Ramos (cell line): ENCODE measurements around the gene FHIT.
"Not testable (repeated sequence)": the region's sequence is repeated elsewhere in the genome, so short reads cannot be mapped to it uniquely, and the experiment has no call there.

Experiments used
- in situ Hi-C: fragments of 300-500 bp; cut with MboI; formaldehyde crosslinking; loops from one replicate; pipeline ENCODE4 v1.14.3; 2022; ENCODE audit warnings: low sequenced_read_pairs; ENCODE audit not compliant: unreplicated experiment

FHIT gene

DNA sequence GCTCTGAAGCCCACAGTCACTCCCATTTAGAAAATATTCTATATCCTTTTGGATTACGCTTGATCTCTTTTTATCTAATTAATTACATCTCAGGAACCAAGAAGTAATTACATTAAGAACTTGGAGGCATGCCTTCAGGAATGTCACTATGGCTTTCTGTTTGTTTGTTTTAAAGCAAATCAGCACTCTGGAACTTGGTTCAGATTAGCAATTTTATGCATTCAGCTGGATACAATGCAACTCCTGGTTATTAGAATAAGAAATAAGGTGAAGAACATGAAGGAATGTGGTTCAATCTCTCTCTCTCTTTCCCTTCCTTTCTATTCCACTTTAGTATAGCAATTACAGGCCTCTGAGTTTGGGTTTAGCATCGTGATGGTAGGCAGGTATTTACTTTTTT, 235.8 kb downstream of the FHIT start:
- in situ Hi-C loops: no loop called here

DNA sequence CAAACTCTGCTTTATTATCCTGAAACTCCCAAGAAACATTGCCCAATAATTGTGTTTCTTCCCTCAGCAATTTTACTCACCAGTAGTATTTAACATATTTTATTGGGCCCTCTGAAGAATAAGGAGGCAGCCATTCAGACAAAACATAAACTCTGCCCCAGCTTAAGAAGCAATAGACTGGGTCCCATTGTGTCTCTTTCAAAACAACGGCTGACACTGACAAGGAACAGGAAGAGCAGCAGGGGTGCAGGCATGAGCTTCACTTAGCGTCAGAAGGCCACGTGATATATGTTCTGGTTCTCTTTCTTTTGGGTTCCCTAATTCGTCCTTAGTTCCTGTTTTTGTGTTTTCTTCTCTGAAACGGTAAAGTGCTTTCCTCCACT, 242.3 kb downstream of the FHIT start:
- in situ Hi-C loops: no loop called here

GRCh38 chr3:61008153-61008997, 242.9 kb downstream of the FHIT start:
- in situ Hi-C loops: no loop called here

DNA sequence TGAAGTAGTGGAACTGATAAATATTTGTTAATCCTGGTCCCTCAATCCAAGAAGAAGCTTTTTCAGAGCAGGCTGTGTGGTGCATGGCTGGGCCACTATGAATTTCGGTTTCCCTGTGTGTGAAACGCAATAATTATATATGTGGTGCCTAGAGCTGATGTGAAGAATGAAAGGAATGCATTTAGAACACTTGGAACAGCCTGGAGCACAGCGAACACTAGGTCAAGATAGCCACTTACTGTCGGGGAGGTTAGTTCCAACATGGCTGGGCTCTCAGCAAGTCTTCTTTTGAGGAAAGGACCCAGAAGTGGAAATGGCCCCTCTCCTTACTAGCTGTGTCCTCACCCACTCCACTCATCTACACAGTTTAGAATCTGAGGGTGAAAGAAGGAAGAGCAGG, 245.7 kb downstream of the FHIT start:
- in situ Hi-C loops: no loop called here

DNA sequence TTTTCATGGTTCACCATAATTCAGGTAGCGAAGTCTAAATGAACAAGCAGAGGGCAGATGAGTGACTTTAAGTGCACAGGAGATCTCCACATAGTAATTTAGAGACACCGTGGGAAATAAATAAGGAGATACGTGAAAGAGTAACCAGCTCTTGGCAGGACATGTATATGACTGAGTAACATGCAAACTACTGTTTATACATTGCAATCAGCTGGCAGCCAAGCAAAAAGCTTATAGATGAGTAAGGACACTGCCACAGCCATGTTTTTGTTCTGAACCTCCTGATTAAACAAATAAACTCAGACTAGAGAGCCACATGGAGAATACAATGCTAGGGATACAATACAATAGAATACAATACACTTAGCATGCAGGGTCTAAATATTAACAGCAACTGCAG, 252.4 kb downstream of the FHIT start:
- in situ Hi-C loops: no loop called here

GRCh38 chr3:60992395-60992794, 258.9 kb downstream of the FHIT start:
- in situ Hi-C loops: no loop called here

- in situ Hi-C loops: no loop called here
Measured at GRCh38 chr3:60990442-60990730, 260.9 kb downstream of the FHIT start.

DNA sequence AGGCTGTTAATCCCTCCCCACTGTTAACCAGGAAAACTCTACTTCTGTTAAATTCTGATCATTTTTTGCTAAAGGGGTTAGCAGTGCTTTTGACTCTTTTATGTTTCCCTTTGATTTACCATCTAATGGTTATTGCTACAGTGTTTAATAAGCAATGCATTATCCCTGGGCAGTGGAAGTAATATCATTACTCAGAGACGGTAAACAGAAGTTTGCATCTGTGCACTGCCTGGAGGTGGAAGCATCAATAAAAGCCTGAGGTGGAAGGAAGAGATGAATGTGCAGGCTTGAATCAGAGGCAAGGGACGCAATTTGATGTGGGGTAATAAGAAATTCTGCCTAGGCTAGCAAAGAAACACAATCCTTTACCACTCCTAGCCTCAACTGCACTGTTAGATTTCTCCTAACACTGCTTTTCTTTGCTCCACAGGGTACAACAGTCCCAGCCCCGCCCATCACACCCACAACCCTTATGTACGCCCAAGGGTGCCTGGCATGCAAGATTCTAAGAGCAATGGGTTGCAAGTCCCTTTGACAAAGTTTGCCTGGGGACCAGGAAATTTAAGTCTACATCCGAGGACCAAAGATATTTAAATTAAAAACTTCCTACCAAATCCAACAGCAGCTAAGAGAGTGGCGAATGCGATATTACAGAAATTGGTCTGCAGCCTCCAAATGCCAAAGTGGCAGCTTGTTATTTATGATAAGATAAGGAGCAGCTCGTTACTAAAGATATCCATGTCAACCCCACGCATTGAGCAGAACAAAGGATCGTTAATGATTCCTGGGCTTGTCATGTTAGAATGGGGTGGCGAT, 261.4 kb downstream of the FHIT start:
- in situ Hi-C loops: no loop called here

DNA sequence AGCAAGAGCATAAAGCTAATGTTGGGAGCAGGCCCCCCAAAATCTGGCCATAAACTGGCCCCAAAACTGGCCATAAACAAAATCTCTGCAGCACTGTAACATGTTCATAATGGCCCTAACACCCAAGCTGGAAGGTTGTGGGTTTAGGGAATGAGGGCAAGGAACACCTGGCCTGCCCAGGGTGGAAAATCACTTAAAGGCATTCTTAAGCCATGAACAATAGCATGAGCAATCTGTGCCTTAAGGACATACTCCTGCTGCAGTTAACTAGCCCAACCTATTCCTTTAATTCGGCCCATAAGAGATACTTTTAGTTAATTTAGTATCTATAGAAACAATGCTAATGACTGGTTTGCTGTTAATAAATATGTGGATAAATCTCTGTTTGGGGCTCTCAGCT, 264.1 kb downstream of the FHIT start:
- in situ Hi-C loops: not testable (repeated sequence)

- in situ Hi-C loops: no loop called here
Measured at GRCh38 chr3:60986552-60986951, 264.7 kb downstream of the FHIT start.

GRCh38 chr3:60983906-60984305, 267.3 kb downstream of the FHIT start:
- in situ Hi-C loops: no loop called here

- in situ Hi-C loops: no loop called here
Measured at GRCh38 chr3:60980342-60980692, 270.9 kb downstream of the FHIT start.

GRCh38 chr3:60979461-60980341, 271.6 kb downstream of the FHIT start:
- in situ Hi-C loops: no loop called here

DNA sequence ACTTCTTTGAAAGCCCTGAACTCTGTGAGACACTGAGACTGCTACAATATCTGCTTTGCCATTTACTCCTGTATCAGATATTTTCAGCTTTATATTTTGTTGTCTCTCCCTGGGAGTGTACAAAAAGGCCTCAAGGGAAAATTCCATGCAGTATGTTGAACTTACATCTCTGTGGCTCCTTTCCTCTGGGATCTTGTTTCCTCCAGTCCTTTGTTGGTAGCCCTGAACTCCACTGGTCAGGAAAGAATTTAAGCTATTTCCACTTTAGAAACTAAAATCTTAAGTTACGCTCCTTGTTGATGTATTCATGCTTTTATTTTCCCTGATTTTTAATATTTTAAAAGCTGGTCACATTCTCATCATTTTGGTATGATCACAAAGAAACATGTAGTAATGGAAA, 277.9 kb downstream of the FHIT start:
- in situ Hi-C loops: no loop called here

- in situ Hi-C loops: no loop called here
Measured at GRCh38 chr3:60972599-60972998, 278.7 kb downstream of the FHIT start.

GRCh38 chr3:60970850-60971249, 280.4 kb downstream of the FHIT start:
- in situ Hi-C loops: no loop called here

DNA sequence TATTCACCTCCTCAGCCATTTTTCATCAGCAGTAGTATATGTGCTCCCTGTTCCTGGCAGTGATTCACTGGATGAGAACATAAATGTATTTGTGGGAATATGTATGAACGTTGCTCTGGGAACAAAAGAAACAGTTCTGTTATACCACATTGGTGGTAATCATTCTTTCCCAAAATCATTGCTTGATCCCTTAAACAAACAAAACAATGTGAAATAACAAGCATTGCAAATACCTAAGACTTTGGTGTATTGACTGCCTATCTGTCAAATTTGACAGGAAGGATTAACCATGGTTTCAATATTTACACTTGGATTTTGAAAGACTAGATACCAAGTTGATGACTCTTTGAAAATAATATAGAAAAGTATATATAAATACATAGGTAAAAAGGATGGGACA, 284.1 kb downstream of the FHIT start:
- in situ Hi-C loops: no loop called here

DNA sequence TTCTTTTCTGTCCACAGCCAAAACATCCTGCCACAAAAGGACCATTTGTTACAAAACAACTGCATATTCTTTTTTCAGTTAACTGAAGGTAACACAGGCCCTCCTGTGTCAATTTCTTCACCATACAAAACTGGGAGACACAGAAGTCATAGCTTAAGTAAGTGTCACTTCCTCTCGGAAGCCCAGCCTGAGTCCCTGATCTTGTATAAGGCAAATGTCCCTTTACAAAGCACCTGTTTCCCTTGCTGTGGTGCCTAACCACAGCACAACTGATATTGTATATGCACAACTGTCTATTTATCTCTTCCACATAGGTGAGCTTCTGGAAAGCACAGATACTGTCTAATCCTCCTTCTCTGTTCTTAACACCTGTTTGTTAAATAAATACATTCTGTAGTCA, 293.7 kb downstream of the FHIT start:
- in situ Hi-C loops: no loop called here

DNA sequence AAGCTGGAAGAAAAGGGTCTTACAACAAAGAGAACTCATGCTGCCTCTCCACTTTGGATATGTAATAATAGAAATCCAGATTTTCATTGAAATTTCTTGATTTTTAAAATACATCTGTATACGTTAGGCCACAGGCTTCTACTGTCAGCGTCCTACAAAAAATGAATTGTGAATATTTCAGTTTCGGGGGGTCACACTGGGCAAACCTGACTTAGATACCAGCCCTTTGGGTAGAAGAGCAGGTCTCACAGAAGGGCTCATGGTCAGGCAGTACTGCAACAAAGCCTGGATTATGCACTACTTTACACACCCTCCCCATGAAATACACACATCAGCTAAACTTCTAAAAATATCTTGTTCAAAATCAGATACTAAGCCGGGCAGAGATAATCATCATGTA, 294.5 kb downstream of the FHIT start:
- in situ Hi-C loops: no loop called here

DNA sequence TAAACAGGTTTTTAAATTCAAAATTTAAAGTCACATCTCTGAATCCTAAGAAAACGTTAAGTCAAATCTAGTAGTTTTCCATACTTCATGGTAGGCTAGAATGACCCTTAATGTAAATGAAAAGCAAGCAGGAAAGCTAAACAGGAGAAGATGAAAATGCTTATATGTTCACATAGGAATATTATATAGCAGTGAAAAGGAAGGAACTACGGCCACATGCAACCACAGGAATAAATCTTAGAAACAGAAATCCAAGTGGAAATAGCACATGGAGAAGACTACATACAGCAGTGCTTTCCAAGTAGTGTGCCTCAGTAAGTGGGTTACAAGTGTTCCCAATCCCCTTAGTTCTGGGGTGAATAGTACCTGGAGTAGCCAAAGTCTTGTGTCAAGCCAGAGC, 296.2 kb downstream of the FHIT start:
- in situ Hi-C loops: no loop called here

DNA sequence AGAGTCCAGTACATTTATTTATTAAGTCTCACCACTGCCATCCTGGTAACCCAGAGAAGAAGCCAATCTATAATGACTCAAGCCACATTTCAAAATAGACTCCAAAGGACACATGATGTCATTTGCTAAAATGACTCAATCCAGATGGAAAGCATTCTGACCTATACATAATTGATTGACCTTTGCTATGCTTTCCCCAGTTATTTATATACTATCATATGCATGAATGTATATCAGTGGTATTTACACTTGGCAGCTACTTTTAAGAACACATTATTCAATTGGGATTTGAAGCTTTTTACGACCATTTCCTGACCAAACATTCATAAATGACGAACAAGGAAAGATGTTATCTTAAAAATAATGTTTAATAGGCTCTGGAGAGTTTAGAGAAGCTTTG, 297.2 kb downstream of the FHIT start:
- in situ Hi-C loops: no loop called here
